ENCODE data around the gene HAS3.
"Not testable (repeated sequence)": the region's sequence is repeated elsewhere in the genome, so short reads cannot be mapped to it uniquely, and the experiment has no call there.

The HAS3 gene

GRCh38 chr16:69116256-69116875 lies 10.9 kb downstream of the HAS3 start:
- DNase-seq (ENCODE audit: low spot score) = no peak

DNA sequence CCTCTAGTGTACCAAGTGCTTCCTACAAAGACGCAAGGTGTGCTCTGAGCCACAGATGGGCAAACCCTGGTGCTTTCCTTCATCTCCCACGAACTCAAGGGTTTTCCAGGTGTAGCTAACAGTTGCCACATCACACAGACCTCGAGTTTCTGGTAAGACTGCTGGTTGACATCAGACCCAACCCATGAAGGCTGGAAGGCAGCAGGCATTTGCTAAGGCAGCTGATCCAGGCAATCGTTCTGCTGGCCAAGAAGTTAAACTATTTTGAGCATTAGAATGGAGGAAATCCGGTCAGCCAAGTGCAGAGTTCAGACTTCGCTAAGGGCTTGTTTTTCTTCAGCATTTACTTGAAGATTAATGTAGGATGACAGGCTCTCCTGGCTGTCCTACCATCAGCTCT lies 11.5 kb downstream of the HAS3 start:
- DNase-seq (ENCODE audit: low spot score) = no peak

DNA sequence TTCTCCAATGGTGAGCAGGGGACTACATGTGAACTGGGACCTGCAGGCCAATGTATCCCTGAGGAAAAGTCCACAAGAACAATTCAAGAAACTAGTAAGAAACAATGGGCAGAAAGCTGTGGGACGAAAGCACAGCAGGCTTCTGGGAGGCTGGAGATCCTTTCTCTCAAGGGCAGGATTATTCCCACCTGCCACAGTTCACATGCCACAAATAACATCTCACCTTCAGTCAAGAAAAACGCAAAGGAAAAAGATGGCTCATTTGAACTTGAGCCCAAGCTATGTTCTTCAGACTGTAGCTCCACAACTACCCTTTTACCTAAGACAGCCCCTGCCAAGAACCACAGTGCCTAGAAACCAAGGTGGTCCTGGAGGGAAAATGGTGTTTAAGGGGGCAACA lies 13.0 kb downstream of the HAS3 start:
- DNase-seq (ENCODE audit: low spot score) = no peak

- DNase-seq (ENCODE audit: low spot score) = no peak
Observed at GRCh38 chr16:69118994-69119393, 13.5 kb downstream of the HAS3 start.

- no peak for DNase-seq (ENCODE audit: low spot score)
Observed at GRCh38 chr16:69119536-69119935, 14.1 kb downstream of the HAS3 start.

DNA sequence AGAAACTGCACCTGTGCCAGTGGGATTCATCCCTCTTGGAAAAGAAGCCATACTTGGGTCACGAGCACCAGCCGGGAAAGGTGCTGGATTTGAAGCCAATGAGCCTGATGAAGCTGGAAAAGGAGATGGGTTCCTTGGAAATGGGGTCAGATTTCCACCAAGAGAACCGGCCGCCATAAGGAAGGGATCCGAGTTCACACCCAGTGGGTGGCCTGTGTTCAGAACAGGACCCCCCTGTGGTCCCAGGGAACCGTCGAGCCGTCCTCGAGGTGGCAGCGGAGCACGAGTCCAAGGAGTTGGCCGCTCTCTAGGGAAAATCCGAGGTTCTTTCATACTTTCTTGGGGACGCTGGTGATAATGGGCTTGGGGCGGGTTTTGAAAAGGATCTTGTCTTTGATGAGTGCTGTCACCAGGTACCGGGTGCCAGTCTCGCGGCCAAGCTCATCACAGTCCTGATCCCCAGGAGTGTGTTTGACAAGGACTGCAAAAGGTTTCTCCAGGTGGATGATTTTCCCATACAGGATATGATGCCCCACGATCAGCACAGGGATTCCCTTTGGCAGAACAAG lies 14.7 kb downstream of the HAS3 start:
- DNase-seq (ENCODE audit: low spot score) = no peak

GRCh38 chr16:69123910-69124309 lies 18.5 kb downstream of the HAS3 start:
- peak; percentile 59 for DNase-seq (ENCODE audit: low spot score)

DNA sequence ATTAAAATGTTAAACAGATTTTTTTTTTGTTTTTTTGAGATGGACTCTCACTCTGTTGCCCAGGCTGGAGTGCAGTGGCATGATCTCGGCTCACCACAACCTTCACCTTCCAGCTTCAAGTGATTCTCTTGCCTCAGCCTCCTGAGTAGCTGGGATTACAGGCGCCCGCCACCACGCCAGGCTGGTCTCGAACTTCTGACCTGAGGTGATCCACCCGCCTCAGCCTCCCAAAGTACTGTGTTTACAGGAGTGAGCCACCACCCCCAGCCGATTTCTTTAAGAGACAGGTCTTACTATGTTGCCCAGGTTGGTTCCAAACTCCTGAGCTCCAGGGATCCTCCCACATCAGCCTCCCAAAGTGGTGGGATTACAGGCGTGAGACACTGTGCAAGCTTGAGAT lies 19.0 kb downstream of the HAS3 start:
- not testable (repeated sequence) for DNase-seq (ENCODE audit: low spot score)

DNA sequence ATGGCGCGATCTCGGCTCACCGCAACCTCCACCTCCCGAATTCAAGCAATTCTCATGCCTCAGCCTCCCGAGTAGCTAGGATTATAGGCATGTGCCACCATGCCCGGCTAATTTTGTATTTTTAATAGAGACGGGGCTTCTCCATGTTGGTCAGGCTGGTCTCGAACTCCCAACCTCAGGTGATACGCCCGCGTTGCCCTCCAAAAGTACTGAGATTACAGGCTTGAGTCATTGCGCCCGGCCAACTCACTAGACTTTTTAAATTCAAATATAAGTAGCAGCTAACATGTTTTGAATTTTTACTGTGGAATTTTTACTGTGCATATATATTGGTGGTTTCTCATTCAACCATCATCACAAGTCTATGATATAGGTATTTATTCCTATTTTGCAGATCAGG lies 19.5 kb downstream of the HAS3 start:
- not testable (repeated sequence) for DNase-seq (ENCODE audit: low spot score)

DNA sequence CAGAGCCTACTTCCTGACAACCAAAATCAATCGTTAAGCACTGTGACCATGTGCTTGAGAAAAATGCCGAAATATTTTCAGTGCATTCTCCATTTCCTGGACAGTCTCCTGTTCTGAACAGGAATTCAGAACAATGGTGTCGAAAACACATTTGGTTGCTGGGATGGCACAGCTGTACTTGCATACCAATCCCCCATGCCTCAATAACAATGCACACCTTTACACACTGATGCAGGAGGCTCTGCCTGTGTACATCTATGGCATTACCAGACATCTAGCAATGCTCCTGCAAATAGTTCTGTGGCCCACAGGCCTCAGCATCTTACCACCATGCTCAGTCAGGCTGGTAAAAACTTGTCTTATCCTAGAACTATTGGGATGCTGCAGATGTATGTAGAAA lies 20.8 kb downstream of the HAS3 start:
- DNase-seq (ENCODE audit: low spot score) = no peak

DNA sequence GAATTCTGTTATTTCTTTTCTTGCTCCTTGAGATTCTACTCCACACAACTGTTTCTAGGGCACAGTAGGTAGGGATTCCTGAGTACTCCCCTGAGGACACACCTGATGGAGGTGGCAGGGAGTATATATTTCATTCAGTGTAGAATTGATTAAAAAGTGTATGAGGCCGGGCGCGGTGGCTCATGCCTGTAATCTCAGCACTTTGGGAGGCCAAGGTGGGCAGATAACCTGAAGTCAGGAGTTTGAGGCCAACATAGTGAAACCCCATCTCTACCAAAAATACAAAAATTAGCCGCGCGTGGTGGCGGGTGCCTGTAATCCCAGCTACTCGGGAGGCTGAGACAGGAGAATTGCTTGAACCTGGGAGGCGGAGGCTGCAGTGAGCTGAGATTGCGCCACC lies 21.3 kb downstream of the HAS3 start:
- not testable (repeated sequence) for DNase-seq (ENCODE audit: low spot score)

- DNase-seq (ENCODE audit: low spot score) = no peak
Observed at GRCh38 chr16:69127966-69128510, 22.6 kb downstream of the HAS3 start.

DNA sequence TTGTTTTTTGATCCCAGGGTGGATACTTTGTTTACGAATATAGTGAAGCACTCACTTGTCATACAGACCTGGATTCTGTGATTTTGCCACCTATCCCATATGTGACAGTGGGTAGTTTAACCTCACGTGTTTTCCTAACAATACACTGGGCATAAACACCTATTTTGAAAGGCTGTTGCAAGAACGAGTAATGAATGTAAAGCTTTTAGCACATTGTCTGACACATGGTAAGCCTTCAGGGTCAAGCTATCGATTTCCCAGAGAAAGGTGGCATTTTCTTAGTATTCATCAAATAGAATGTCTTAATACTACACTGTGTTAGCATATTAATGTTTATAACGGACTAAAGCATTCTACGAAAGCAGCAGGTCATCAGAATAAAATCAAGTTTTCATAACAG lies 25.0 kb downstream of the HAS3 start:
- DNase-seq (ENCODE audit: low spot score) = no peak

DNA sequence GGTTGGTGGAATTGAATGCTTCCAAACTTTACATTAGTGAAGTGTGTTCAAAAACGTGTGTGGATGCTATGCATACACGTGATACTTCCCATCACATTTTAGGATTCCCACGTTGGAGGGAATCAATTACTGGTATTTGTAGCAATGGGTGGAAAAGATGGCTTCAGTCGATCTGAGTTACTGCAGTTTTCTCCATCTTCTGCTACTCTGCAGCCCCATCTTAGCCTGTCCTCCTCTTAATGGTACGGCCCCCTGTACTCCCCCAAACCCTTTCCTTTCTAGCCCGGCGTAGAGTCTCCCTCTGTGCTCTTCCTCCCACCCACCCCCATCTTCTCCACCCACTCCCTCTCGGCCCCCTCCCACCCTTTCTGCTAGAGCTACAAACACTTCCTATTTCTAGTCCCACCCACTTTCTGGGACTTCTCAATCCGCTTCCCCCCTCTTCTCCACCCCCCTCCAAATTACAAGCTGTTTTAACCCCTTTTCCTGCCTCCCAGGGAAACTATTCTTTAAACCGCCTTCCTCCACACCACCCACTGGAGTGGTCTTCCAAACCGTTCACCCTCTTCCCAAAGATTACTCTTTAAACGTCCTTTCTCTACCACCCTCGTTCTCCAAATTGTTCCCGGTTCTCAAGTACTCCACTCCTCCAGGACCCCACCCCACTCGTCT lies 25.9 kb downstream of the HAS3 start:
- no peak for DNase-seq (ENCODE audit: low spot score)

DNA sequence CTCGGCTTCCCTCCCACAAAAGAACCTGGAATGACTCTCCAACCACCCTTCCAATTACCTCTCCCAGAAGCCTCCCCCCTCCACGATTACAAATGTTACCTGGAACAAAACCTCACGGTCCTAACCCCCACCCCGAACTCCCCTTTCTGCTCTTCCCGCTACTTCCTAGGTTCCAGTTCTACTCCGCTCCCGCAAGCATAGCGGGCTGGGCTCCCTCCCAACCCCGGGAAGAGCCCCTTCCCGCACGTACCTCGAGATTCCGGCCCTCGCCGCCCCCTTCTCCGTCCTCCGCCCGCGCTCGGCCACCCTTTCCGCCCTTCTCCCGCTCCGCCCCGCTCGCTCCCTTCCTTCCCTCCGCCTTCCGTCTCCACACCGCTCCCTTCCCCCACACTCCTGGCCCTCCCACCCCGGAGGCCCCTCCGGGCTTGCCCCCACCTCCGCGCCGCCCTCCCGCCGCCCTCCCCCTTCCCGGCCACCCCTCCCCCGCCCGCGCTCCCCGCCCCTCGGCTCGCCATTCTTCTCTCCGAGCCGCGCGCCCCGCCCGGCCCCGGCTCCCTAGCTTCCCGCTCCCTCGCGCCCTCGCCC lies 26.5 kb downstream of the HAS3 start:
- DNase-seq (ENCODE audit: low spot score) = peak; percentile 63

- peak; percentile 77 for DNase-seq (ENCODE audit: low spot score)
Observed at GRCh38 chr16:69132424-69133252, 27.2 kb downstream of the HAS3 start, which contains the start of the genes CHTF8 and UTP4. Gene CHTF8 (minus strand): TSS chr16:69132588. CDS start chr16:69121458, 11,130 bp downstream. Gene UTP4 (plus strand): TSS chr16:69132649. CDS start chr16:69133460, 811 bp downstream.

- no peak for DNase-seq (ENCODE audit: low spot score)
Observed at GRCh38 chr16:69133373-69133954, 28.0 kb downstream of the HAS3 start.

GRCh38 chr16:69138608-69139007 lies 33.2 kb downstream of the HAS3 start:
- DNase-seq (ENCODE audit: low spot score) = no peak

DNA sequence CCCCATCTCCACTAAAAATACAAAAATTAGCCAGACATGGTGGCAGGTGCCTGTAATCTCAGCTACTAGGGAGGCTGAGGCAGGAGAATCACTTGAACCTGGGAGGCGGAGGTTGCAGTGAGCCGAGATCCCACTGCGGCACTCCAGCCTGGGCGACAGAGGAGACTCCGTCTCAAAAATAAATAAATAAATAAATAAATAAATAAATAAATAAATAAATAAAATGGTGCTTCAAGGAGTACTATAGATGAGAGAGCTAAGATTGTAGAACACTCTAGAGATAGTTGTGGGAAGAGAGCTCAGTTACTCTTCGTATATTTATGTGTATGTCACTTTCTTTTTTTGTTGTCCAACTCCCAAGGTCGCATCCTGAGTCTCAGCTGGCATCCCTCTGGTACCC lies 34.0 kb downstream of the HAS3 start:
- not testable (repeated sequence) for DNase-seq (ENCODE audit: low spot score)

- DNase-seq (ENCODE audit: low spot score) = no peak
Observed at GRCh38 chr16:69141014-69141413, 35.6 kb downstream of the HAS3 start.

DNA sequence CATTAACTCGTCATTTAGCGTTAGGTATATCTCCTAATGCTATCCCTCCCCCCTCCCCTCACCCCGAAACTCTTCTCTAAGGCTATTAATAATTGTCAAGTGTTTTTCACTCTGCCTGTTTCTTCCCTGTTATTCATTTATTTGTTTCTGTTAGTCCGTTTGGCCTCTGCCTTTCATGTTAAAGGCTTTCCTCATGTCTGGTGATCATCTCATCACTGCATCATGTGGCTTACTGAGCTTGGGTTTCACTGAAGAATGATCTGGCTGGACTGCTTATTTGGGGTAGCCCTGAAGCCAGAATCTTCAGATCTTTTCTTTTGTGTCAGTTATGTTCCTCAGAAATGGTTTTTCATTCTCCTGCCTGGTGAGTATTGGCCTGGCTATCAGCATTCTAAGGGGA lies 36.5 kb downstream of the HAS3 start:
- no peak for DNase-seq (ENCODE audit: low spot score)

All from CD4-positive, alpha-beta T cell treated with Interleukin-6 at 100 ng/mL for 8 hours (primary cell).